HT-29 (cell line): ENCODE measurements around the gene FANK1. TPM values are rescaled to one million over a fixed set of nuclear protein-coding genes. Genes with fewer than 3 reads are reported as not detected.

Source experiments
- DNase-seq: peaks from one replicate; pipeline ENCODE4 v3.0.0-alpha.2; 2015; ENCODE audit warnings: low spot score
- total RNA-seq: library from RNA; depleted of rRNA; stranded (reverse); fragments of >200 nt; shearing (Covaris generic); gene quantifications from 2 replicates; pipeline ENCODE4 v1.2.3, GENCODE V29; 2014

The FANK1 gene
- total RNA-seq, 1 experiment from 2014 or later, result 4.0 TPM

- DNase-seq, result no peak
Measured at GRCh38 chr10:125985557-125986240, 89.3 kb downstream of the FANK1 start.

- no peak for DNase-seq
Measured at GRCh38 chr10:125989791-125990190, 93.4 kb downstream of the FANK1 start.

- DNase-seq, result no peak
Measured at GRCh38 chr10:125990974-125991373, 94.6 kb downstream of the FANK1 start.

GRCh38 chr10:125991392-125991791 lies 95.0 kb downstream of the FANK1 start:
- no peak for DNase-seq

DNA sequence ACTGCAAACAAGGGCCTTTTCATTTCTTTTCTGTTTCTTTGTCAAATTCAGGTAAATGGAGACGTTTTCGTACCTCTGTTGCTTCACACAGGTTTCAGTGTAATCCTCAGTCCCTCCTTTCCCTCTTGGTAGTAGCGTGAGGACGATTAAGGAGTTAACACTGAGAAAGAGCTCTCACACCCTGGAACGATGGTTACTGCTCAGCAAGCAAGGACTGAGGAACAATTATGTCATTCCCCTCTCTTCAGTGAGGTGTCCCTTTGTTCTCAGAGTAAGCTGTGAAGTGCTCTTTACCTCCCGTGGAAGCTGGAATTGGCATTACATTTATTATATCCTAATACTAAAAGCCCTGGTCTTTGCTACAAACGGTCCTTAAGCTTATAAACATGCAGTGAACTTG lies 95.9 kb downstream of the FANK1 start:
- no peak for DNase-seq

DNA sequence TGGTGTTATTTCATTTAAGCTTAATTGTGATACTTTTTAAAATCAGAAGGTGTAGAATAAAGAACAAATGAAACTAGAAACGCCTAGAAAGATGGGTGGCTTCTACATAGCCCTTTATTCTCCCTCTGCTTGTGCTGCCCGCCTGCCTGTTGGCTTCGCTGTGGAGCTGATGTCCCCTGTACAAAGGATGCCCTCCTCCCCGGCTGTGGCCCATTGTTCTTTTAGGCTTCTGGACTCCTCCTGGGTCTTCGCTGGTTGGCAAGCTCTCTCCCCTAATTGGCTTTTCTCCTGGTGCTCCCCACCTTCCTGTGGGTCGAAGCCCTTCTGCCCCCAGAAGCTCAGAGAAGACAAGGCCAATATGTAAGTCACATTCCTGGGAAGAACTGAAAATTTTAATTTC lies 98.2 kb downstream of the FANK1 start:
- no peak for DNase-seq

- DNase-seq, result no peak
Measured at GRCh38 chr10:125995726-125996304, 99.5 kb downstream of the FANK1 start.

DNA sequence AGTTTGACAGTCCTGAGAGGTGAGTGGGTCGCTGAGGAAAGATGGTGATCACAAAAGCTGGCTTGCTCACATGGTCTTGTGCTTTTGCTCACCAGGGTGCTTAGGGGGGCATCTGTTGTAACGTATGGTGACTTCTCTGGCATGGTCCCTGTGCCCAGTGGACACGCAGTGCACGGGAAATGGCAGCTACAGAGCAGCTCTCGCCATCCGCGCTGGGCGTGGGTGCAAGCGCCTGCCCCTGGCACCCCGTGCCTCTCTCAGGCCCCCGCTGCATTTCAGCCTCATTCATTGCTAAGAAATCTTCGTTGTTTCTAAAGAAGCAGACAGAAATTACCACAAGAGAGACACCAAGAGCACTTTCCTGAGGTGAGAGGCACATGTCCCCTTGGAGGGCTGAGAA lies 101.2 kb downstream of the FANK1 start:
- DNase-seq, result no peak

DNA sequence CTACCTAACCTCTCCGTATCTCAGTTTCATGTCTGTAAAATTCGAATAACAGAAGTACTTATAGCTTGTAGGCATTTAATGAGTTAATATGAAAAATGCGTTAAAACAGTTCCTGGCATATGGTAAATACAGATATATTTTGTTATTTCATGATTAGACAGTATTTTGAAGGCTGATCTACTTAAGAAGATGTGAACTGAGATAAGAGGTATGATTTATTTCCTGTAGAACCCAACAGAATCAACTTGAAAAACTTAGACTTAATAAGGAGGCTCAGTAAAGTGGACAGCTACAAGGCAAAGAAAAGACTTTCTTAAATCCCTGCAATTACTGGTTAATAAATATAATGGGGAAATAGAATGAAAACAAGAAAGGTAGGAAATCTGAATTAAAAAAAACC lies 103.3 kb downstream of the FANK1 start:
- no peak for DNase-seq

GRCh38 chr10:126001576-126001975 lies 105.2 kb downstream of the FANK1 start:
- no peak for DNase-seq

DNA sequence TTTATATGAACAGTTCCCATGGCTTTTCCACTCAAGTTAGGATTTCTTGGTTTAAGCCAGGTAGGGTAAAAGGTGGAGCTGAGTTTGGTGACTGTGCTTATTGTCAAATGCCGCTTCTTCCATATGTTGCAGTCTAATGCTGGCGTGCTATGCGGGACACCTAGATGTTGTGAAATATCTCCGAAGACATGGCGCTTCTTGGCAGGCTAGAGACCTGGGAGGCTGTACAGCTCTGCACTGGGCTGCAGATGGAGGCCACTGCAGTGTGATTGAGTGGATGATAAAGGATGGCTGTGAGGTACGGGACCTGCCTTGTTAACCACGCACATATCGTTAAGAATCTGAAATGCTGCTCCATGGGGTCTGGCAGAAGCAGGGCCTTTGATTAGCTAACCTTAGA lies 108.4 kb downstream of the FANK1 start:
- DNase-seq, result no peak

DNA sequence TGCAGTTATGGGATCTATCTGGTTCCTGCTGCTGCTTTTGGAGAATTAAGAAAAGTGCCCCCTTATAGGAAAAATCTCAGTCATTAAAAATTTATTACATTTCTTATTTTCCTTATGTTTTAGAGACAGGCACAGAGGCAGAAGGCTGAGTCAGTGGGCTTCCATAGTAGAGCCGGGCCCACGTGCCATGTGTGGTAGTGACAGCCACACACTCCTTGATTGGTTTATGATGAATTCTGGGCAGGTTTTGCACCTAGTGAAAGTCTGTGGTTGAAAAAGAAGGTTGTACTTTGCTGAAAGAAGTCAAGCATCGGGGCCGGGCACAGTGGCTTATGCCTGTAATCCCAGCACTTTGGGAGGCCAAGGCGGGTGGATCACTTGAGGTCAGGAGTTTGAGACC lies 109.9 kb downstream of the FANK1 start:
- DNase-seq, result no peak

DNA sequence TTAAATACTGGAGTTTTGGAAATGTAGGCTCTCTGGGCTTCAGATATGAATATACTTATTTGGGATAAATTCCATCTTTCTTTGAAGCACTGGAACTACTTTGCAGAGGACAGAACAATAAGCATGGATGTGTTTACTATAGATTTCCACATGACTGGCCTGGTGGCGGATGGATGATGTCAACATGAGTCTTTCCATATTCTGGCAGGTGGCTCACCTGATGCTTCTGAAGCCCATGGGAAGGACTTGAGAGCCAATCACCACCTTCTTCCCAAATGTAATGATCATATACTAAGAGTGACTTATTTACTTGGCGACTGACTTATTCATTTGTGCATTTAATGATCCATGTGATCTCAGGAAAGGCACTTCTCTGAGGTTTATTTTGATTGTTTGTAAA lies 110.5 kb downstream of the FANK1 start:
- no peak for DNase-seq

GRCh38 chr10:126009650-126010049 lies 113.3 kb downstream of the FANK1 start:
- no peak for DNase-seq

DNA sequence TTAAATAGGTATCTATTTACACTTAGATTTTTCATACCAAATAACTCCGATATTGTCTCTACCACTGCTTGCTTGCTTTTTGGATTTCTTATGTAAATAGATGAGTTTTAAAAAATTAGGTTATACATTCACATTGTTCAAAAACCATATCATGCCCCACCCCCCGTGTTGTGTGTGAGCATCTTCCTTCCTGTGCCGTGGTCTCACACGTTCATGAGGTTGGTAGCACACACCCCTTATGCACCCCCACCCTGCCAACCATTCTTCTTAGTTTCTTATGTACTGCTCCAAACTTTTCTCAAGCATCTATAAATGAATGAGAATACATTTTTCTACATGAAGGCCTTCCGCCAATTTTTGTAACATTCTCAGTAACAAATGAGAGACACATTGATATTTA lies 115.6 kb downstream of the FANK1 start:
- DNase-seq, result no peak

GRCh38 chr10:126012485-126012884 lies 116.1 kb downstream of the FANK1 start:
- DNase-seq, result no peak

DNA sequence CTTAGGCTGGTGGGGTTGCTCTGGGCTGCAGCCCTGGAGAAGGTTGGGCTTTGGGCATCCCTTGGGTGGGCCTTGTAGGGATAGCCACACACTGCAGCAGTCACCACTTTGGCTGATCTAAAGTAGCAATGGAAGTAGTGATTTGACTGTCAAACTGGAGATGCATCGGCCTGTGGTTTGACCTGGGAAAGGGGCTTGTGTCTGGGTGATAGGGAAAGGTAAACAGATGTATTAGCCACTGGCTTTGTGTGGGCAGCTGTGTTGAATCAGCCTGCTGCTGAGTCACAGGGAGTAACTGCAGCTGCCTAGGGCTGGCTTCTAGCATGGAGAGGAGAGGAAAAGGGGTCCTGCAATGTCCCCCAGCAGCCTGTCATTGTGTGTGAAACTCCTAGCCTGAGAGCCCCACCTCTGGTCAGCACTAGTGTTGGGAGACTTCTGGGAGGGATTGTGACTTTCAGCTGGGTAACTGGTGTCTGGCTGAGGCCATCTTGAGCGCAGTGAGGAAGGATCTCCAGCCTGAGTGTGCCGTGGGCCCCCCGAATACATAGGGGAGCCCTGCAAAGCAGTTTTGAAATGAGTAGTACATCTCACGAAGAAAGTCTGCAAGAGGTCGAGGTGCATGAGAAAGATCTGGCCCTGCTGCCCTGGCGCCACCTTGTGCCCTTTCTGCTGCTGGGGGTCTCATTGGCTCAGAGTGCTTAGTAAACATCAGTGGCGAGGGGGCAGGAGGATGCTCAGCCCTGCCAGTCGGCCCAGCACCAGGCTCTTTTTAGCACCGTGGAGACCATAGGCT lies 117.3 kb downstream of the FANK1 start:
- no peak for DNase-seq

DNA sequence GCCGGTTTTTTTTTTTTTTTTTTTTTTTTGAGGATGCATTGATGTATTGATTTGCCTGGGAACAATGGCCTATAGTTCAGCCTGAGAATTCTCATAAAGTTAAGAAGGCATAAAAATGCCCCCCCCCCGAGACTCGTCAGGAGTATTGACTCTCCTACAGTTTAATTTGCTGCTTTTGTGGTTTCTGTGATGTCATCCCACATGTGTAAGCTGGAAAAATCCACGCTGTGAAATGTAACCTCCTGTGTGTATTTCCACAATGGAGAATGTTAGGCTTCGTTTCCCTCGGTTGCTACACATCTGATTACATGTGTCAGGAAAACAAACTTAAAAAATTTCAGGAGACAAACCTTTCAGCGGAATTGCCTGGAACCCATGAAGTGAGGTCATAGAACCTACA lies 117.9 kb downstream of the FANK1 start:
- no peak for DNase-seq

- no peak for DNase-seq
Measured at GRCh38 chr10:126015413-126015812, 119.0 kb downstream of the FANK1 start.

- no peak for DNase-seq
Measured at GRCh38 chr10:126016156-126016805, 119.9 kb downstream of the FANK1 start.

GRCh38 chr10:126016882-126017281 lies 120.5 kb downstream of the FANK1 start:
- no peak for DNase-seq

- no peak for DNase-seq
Measured at GRCh38 chr10:126017961-126018560, 121.7 kb downstream of the FANK1 start.
